GM19351 (cell line): ENCODE results near the gene PYGO2.

Experiments used
- ATAC-seq: cut with Tn5 transposase; IDR thresholded peaks from one replicate; pipeline ENCODE4 v1.9.1; 2021; ENCODE audit warnings: mild to moderate bottlenecking, moderate library complexity; ENCODE audit not compliant: unreplicated experiment

Gene PYGO2

DNA sequence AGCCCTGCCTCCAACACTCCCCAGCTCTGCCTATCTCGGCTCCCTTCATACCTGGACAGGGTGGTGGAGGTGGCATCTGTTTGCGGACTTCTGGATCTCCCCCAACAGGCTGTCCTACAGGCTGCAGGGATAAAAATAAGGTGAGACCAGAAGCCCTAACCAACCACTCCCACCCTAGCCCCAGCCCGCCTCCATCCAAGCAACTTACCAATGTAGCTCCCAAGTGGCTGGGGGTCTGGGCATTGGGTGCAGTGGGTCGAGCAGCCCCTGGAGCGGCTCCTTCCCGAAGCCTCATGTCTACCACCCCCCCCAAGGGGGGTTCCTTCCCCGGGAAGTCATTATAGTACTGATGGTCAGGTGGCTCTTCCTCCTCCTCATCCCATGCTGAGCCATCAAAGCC lies 4.5 kb upstream of the PYGO2 start:
- no peak for ATAC-seq

DNA sequence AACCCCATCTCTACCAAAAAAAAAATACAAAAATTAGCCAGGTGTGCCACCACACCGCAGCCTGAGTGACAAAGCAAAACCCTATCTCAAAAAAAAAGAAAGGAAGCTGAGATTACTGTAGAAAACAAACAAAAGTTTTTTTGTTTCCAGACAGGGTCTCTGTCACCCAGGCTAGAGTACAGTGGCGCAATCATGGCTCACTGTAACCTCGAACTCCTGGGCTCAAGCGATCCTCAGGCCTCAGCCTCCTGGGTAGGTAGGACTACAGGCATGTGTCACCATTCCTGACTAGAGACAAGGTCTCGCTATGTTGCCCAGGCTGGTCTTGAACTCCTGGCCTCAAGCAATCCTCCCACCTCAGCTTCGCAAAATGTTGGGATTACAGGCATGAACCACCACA lies 2.8 kb upstream of the PYGO2 start:
- no peak for ATAC-seq

DNA sequence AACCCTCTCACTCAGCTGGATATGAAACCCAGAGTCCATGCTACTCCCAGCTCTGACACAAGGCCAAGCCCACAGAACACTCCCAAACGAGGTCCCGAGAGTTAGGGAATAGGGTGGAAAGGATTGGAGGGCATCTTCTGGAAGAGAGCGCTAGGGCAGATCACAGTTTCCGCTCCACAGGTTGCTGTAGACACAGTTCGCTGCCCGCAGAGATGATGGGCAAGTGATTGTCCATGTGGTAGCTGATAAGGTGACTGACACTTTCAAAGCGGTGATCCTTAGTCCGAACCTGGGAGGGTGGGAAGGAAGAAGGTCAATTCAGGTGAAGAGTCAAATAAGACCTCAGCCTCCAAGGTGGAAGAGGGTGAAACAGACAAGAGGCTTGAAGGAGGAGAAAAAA lies 2.1 kb upstream of the PYGO2 start:
- no peak for ATAC-seq

DNA sequence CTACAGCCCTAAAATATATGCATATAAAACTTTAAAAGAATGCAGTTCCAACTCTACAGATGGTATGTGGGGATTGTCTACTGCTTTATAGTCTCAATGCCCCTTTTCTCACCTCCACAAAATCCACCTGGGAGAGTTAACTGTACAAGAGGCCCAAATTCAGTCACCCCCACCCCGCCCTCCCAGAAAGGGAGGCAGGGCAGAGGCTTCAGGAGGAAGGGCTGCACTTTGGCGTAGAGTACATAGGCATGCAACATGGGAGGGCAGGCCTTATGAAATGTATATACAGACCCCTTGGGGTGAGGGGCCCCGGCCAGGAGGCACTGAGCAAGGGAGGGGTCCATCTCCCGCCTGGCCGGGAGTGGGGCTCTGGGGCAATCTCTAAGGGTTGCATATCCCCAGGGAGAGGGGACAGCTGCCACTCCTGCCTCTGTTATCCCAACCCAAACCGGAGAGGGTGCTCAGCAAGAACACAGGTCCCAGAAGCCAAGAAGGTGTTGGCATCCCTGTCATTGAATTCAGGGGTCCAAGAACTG lies 1.3 kb upstream of the PYGO2 start:
- no peak for ATAC-seq

DNA sequence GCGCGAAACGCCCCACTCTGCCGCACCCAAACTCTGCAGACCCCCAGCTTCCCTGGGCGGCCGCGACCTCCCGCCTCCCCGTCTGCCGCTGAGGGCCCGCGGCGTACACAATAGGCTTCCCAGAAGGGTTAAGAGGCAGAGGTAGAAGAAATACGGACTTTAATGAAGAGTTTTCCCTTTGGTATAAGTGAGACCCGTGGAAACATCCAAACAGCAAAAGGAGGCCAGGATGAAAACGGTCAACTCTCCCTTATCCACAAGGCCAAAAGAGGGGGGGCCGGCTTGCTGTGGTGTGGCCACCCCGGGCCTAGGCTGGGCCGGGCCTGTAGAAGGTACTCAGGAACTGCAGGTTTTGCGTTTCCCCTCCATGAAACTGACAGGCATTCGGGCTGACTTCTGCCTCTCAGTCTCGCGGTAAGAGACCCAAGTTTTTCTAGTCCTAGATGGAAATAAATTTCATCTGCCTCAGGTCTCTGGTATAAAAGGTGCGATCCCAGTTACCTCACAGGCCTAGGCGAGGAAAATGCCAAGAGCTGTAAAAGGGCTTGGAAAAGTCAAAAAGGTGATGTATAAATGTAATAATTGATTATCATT lies 671 bp upstream of the PYGO2 start:
- ATAC-seq, result no peak

DNA sequence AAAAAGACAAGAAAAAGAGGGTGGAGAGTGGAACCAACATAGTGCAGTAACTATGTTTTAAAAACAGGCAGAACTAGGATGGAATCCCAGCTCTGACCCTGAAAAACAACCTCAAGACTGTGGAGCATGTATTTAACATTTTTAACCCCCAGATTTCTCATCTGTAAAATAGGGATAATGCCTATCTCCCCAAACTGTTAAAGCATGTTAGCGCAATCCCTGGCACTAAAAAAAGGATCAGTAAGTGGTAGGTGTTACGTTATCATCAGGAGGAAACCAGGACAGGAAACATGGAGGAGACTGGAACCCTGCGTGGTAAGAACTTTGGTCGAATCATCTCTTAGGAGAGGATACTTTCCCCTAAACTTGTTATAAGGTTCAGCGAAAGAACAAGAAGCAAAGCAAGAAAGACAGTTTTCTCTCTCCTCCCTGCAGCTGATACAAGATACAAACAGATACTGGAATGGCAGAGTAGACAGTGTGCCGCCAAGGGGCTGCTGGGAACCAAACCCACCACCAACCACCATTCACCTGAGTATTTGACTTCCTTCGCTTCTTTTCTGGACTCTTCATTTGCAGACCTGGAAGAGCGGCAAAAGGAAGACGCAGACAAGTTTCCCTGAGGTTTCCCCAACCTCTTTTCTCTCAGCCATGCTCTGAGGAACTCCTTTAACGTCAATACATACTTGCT lies 991 bp downstream of the PYGO2 start:
- ATAC-seq, result no peak

DNA sequence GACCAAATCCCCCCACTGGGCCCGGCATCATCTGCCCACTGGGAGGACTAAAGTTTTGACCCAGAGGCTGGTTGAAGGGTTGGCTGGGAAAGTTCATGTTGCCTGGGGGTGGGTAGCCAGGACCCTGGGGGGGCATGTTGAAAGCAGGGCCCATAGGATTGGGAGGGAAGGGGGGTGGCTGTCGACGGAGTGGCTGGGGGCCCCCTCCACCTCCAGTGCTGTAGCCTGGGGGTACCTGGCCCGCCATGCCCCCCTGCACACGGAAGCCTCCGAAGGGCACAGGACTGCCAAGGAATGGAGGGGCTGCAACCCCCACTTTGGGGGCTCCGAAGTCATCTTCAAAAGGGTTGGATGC lies 2.2 kb downstream of the PYGO2 start:
- no peak for ATAC-seq

DNA sequence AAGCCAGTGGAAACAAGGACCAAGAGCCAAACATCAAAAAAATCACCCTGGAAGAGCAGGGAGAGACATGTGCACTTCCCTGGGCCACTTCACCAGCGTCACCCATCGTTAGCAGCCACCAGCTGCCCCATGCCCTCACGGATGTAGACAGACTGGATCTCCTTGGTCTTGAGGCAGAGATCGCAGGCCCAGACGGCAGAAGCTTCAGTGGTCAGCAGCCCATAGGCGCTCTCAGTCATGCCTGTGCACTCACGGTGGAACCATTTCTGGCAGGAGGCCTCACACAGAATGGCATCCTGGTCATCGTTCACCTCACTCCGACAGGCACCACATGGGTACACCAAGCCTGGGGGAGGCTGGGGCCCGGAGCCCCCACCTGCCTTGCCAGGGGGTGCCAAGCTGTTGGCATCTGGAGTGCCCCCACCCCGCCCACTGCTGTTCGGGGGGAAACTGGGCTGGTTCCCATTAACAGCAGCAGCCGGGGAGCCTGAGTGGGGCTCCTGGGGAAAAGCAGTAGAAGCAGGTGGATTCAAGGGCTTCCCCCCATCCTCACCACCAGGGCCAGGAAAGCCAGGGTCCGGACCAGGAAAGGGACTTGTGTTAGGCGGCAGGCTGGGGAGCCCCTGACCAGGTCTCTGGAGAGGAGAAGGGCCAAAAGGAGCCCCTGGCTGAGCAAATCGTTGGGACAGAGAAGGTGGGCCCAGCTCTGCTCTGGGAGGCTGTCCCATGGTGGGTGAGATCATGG lies 2.7 kb downstream of the PYGO2 start:
- no peak for ATAC-seq

DNA sequence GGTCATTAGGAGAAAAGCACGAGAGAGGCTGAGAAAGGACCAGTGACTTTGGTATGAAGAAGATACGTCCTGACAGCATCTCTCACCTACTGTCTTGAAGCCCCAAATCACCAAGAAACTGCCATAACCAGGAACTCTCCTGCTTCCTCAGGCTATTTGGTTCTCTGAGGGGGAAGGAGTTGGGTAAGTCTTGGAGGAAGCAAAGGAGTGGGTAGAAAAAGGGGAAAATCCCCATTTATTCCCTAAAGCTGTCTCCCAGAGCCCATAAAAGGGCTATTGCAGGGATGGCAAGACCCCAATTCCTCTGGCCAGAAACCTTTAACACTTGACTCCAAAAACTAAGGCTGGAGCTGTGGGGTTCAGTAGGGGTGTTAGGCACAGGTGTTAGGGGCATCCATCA lies 3.5 kb downstream of the PYGO2 start:
- no peak for ATAC-seq

DNA sequence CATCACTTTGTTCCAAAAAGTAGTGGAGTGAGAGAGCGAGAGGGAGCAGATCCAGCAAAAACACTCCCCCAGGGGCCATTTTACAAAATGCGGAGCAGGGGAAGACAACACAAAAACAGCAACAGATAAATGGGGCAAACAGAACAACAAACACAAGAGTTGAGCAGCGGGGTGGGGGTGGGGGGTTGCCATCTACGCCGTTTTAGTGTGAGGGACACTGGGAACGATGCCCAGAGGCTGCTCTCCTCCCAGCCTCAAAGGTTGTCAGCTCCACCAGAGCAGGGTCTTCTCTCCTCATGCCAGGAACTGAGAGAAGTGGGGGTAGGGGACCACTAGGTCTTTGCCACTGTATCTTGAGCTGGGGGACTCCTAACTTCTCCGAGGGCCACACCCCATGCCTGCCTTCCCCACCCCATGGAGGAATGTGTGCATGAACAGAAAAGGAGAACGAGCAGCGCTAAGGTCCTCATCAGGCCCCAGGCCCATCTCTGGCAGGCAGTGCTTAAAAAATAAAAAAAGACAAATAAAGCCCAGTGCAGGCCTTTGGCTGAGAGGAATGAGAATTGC lies 4.4 kb downstream of the PYGO2 start:
- ATAC-seq, result no peak

DNA sequence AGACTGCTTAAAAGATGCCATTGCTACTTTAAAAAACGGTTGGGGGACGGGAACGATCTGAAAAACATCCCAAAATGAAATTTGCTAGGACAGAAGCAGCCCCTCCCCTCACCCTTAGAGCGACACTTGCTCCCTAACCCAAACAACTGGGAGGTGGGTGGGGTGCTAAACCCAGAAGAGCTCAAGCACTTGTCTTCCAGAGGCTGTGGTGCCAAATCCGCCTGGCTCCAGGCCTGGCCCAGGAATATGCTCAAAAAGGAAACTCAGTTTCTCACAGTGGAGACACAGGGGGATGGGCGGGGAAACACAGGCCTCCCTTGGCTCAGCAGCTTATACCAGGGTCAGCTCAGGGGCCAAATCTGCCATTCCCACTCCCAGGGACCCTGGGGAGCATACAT lies 5.0 kb downstream of the PYGO2 start:
- no peak for ATAC-seq

DNA sequence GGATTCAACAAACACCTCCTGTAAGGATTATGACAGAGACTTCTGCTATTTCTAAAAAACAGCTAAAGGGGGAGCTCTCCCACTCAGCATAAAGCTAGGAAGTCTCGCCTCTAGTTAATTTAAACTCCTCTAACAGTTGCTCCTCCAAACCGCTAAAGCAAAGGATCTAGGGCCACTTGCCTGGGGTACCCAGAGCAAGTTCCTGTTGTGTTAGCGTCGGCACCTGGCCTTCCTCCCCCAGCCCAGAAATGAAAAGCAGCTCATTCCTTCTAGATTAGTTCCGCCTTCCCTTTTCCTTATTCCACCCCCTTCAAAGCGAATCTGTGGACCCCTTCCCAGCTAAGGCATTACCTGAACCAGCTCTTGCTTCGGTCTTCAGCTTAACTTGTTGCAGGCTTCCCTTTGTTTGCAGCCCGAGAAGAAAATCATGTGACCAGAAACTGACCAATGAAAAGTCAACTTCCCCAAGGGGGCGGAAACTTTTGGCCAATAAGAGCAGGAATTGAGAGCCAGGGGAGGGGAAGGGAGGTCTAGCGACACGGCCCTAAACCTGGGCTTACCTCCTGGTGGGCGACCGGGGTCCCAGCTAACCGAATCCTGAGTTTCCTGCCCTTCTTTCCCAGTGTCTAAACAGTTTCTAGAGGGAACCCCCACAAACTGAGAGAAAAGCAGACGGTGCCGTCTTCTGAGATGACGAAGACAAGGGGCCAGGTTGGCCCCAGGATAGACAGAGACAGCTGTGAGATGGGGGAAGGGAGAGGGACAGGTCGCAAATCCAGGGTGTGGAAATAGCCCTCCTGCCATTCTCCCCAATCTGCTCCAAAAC lies 5.7 kb downstream of the PYGO2 start, which contains the start of gene PBXIP1:
Gene PBXIP1, minus strand, starts transcription at position 382 of the 826 bp plus-strand sequence. CDS start 2,378 bp downstream, outside the sequence.
- peak; percentile 72 for ATAC-seq

DNA sequence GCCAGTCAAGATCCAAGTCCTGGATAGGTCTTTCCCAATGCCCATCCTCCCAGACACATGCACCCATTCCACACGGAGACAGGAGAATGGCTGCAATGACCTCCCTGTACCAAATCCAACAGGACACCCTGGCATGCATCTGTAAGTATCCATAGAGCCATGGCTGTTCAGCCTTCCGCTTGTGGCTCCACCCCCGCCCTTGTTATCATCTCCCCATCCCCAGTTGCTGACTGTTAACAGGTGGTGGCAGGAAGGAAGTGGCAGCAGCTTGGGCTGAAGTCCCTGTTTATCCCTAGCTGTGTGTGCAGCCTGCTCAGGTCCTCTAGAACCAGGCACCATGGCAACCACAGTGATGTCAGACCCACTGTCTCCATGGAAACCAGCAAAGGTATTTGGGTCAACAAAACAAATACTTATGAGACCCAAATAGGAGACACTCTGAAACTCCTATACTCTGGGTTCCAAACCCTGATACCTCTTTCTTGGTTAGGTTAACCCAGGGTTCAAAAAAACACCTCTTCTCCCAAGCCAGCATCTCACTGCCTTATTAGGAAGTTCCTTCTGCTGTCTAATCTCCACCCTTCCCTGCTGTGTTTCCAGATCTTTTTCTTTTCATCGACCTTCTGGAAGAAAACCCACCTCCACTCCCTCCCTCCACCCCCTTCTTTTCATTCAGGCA lies 6.4 kb downstream of the PYGO2 start:
- no peak for ATAC-seq

DNA sequence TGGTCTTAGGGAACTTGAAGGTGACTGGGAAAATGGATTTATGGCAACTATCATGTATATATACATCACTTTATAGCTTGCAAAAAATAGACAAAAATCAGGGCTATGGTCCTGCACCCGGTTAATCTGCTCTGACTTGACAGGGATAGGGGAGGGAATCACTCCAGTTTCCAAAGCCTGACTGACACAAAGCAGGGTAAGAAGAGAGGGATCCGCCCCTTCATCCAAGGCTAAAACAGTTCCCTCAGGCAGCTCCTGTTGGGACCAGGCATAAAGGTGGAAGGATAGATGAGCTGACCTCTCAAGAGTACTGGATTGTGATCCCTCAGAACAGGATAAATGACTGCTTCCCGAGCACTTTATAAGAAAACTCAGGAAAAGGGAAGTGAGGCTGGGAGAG lies 7.0 kb downstream of the PYGO2 start:
- no peak for ATAC-seq

DNA sequence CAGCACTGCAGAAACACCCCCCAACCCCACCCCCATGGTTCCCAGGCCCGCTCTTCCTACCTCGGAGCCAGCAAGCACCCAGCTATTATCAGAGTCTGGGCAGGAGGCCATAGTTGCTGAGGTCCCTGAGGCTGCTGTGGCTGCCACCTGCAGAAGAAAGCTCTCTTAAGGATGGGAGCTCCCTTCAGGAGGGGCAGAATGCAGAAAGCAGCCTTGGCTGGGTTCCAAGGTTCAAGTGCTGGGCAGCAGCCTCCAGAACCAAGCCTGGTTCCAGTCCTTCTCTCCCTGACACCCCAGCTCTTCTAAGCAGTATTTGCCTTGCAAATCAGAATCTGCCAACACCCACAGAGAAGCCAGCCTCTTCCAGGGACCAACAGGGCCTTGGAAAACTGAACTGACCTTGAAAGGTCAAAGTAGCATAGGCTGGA lies 8.0 kb downstream of the PYGO2 start:
- ATAC-seq, result no peak

DNA sequence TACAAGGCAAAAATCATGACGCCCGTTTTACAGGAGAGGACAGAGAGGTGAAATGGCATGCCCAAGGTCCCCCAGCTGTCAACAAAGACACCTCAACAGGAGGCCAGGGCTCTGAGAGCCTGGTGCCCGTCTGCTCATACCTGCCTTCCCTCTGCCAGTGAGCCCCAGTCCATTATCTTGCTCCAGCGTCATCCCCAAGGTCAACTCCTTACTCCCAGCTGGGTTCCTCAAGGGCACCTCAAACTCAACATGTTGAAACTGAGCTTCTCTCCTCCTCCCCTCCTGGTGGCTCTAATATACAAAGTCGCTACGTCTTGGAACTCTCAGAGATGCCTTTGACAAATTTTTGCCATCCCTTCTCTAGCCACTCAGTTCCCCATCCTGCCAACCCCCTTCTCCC lies 8.9 kb downstream of the PYGO2 start:
- ATAC-seq, result no peak

DNA sequence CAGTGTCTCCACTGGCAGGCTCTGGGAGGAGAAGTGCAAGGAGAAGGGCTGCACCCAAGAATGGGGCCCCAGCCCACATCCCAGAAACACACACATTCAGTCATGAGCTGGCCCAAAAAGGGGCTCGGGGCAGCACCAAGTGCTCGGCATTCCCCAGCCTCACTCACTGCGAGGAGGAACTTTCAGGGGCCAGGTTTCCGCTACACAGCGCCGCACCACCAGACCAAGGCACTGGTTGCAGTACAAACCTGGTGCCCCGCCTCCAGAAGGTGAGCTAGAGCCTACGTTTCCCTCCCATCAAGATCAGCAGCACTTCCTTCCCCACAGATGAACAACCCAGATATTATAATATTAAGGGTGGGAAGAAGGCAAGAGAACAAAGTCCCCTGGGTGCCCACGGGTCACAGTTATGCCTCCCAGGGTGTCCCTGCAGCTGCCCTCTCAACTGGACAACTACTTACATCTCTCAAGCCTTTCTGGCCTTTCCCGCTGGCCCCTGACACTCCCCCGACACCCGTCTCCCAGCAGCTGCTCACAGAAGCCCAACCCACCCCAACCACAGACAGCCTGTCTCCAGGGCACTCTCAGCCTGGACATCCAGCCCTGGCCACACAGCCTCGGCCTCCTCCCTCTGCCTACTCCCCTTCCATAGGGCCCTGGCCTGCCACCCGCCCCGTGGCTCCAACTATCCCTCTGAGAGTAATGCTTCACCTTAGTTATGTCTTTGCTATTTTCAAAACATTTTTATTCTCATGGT lies 9.5 kb downstream of the PYGO2 start:
- no peak for ATAC-seq

DNA sequence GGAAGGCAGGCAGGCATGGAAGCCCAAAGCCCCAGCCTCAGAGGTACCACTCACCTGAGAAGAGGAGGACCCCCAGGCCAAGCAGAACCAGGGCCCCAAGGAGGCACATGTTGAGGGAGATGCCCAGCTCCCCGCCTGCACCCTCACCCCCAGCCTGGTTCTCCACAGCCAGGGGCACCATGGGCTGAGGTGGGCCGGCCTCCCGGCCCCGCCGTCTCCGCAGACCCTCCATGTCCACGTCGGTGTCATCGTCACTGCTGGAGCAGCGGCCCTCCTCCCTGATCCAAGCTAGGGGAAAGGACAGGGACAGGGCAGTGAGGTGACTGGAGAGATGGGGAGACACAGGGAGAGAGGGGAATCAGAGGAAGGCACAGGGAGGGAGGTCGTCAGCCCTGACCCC lies 13.5 kb downstream of the PYGO2 start:
- ATAC-seq, result no peak
